Activated T-helper 1 cell treated with anti-CD3 and anti-CD28 coated beads, Interleukin-2, amount 50 U/mL, for 16 hours (primary cell): ENCODE measurements around the gene LRRC27.

Experiments
- DNase-seq, 2 donors: peaks; one replicate each; pipeline ENCODE4 v3.0.0-alpha.2; 2020; ENCODE audit warnings: low read depth in 1 of 2, low spot score in 1 of 2

LRRC27 gene

GRCh38 chr10:132400547-132401151 is 68.7 kb downstream of the LRRC27 start:
- DNase-seq, result no peak

- no peak for DNase-seq
Measured at GRCh38 chr10:132401401-132402118, 69.6 kb downstream of the LRRC27 start.

GRCh38 chr10:132402781-132403241 is 70.8 kb downstream of the LRRC27 start:
- DNase-seq, result no peak

DNA sequence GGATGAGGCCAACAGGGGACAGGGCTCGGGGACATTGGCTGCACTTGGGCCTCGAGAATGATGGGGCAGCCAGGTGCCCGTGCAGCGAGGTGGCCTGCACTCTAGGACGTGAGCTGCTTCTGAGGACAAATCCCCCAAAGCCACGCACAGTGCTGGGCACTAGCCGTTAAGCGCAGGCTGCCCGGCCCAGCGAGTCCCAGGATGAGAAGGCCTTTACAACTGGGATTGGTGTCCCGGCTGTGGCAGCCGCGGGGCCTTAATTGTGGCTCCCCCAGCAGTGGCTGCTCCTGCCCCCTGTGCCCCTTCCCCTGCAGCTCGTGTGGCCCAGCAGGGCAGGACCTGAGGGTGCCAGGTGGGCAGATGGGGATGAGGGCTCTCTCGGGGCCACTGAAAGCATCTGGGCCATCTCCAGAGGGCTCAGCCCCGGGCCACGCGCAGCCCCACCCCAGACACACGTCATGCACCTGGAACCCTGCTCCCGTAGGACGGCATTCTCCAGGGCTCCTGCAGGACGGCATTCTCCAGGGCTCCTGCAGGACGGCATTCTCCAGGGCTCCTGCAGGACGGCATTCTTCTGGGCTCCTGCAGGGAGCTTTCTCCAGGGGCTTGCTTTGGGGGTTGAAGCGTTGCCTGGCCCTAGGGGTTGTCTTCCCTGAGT is 71.6 kb downstream of the LRRC27 start:
- no peak for DNase-seq

- no peak for DNase-seq
Measured at GRCh38 chr10:132404169-132404880, 72.3 kb downstream of the LRRC27 start.

DNA sequence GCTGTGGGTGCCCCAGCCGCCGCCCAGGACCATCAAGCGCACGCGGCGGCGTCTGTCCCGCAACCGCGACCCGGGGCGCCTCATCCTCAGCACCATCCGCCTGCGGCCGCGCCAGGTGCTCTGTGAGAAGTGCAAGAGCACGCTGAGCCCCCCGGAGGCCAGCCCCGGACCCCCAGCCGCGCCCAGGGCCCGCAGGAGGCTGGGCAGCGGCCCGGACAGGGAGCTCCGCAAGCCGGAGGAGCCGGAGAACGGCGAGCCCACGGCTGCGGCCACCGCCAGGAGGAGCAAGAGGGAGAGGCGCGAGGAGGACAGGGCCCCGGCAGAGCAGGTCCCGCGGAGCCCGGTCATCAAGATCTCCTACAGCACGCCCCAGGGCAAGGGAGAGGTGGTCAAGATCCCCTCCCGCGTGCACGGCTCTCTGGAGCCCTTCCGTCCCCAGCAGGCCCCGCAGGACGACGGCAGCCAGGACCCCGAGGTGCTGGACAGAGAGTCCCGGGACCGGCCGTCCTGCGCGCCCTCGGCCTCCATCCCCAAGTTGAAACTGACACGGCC is 73.0 kb downstream of the LRRC27 start:
- DNase-seq, result no peak

- DNase-seq, result no peak
Measured at GRCh38 chr10:132405463-132405991, 73.5 kb downstream of the LRRC27 start.

DNA sequence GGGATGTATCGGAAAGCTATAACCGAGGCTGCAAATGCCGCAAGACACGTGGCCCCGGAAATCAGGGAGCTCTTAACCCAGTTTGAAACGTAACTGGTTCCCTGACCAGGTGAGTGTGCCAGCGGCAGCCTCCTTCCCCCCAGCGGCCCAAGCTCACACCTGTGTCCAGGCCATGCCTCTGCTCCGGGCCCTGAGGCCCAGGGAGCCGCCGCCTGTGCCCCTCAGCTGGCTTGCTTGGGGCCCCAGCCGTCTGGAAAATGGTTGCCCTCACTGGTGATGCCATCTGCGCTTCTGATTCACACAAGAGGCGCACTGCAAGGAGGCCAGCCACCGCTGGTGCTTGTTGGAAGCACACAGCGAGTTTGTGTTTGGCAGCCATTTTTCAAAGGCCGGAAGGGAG is 74.2 kb downstream of the LRRC27 start:
- DNase-seq, result no peak

DNA sequence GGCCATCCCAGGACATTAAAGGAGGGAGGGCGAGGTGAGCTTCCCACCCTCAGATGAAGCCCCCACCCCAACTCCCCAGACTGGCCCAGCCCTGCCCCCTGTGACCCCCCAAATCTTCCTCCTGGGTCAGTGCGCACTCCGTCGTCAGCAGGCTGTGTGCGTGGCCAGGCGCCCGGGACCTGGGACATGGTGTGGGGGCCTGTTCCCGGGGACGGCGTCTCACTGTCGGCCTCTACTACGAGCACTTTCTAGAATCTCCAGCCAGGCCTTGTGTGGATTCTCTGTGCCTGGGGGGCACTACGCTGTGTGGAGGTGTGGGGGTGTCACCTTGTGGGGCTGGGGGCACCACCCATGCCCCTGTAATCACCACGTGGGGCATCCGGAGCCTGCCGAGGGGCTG is 74.8 kb downstream of the LRRC27 start:
- DNase-seq, result no peak

DNA sequence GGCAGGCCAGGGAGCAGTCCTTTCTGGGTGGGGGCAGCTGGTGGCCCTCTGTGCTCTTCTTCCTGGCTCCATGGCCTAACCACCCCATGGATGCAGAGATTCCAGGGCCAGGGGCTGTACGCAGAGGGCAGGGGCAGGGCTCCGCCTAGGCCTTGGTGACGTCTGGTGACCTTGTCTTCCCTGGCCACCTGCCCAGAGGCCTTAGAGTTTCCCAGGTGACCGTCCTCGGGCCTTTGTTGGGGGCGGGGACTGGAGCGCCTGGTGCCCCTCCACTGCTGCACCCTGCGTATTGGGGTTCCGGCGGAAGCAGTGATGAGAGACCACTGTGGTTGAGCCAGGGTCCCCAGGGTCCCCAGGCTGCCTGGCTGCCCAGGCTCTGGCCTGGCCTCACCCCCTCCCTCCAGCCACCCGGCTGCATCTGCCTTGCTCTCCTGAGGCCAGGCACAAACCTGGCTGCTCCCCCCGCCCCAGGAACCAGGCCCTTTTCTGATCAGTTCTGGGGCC is 75.3 kb downstream of the LRRC27 start:
- DNase-seq, result no peak

DNA sequence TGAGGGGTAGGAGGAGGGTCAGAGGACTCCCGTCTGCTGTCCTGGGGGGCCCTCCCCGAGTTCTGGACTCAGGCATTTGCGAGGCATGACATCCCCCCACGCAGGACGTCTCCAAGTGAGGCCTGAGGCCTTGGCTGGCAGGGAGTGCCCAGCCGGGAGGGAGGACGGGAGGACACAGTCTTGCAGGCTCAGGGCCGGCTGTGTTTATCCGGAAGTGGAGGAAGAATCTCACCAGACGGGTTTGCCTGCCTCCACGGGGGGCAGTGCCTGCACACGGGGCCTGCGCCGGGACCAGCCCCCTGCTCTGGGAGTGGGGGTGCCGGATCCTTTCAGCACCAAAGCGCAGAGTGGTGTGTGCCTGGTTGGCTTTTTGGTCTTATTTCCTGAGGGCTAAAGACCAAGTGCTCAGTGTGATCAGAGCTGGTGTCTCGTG is 75.9 kb downstream of the LRRC27 start:
- no peak for DNase-seq

DNA sequence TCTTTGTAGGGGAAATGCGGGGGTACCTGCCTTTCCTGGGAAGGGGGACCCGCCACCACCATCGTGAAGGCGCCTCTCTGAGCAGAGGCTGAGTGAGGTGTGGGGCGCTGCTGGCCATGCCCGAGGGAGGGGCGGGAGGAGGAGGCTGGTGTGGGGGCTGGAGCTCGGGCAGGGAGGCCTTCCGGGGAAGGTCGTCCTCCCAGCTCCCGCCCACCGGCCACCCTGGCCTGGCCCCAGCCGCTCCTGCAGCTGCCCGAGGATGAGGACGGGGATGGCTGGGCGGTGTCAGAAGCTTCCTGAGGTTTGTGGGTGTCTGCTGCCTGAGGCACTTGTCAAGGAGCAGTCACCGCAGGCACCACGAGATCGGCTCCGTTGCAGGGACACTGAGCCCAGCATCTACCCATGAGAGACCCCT is 76.4 kb downstream of the LRRC27 start:
- no peak for DNase-seq

- DNase-seq, result no peak
Measured at GRCh38 chr10:132408823-132409666, 77.1 kb downstream of the LRRC27 start.

- no peak for DNase-seq
Measured at GRCh38 chr10:132409667-132410028, 77.7 kb downstream of the LRRC27 start.

- no peak for DNase-seq
Measured at GRCh38 chr10:132410056-132410778, 78.2 kb downstream of the LRRC27 start.

GRCh38 chr10:132410779-132411532 is 79.0 kb downstream of the LRRC27 start:
- DNase-seq, result no peak

GRCh38 chr10:132411561-132412253 is 79.7 kb downstream of the LRRC27 start:
- DNase-seq, result no peak
